Skeletal muscle cell (primary cell): ENCODE measurements around the gene RTN4R.
"Not testable (repeated sequence)": the region's sequence is repeated elsewhere in the genome, so short reads cannot be mapped to it uniquely, and the experiment has no call there.

Experiments used
- DNase-seq: peaks from one replicate; pipeline ENCODE4 v3.0.0-alpha.2; 2010; ENCODE audit warnings: low read depth
- H3K4me3 ChIP-seq: 2 replicates; pipeline ENCODE4 v1.5.1; 2011; ENCODE audit warnings: low read depth, mild to moderate bottlenecking, control low read depth, low read length, moderate library complexity

The RTN4R gene

GRCh38 chr22:20275836-20276235 is 7.7 kb upstream of the RTN4R start:
- no peak for DNase-seq
- H3K4me3 ChIP-seq: no peak overlapping the region

GRCh38 chr22:20275325-20275724 is 7.2 kb upstream of the RTN4R start:
- not testable (repeated sequence) for DNase-seq, H3K4me3 ChIP-seq

- DNase-seq, H3K4me3 ChIP-seq: not testable (repeated sequence)
Observed at GRCh38 chr22:20274374-20274773, 6.3 kb upstream of the RTN4R start.

DNA sequence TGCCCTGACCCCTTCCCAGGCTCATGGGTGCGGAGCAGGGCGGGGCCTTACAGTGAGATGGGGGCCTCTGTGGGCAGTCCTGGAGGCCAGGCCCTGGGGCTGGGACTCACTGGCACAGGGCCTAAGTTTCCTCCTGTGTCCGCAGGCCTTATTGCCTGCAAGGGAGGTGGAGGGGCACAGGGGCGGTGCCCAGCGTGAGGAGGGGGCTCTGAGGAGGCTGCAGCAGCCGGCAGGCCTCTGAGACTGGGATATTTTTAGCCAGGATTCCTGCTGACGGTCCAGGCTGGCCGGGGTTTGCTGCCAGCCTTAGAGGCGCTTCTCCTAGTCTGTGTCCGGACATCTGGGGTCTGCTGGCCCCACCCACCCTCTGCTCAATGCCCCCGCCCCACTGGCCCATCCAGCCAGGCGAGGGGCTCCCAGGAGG is 5.7 kb upstream of the RTN4R start:
- DNase-seq: no peak
- no peak overlapping the region for H3K4me3 ChIP-seq

GRCh38 chr22:20272700-20273099 is 4.6 kb upstream of the RTN4R start:
- DNase-seq: no peak
- H3K4me3 ChIP-seq: no peak overlapping the region

GRCh38 chr22:20272174-20272573 is 4.1 kb upstream of the RTN4R start:
- no peak overlapping the region for H3K4me3 ChIP-seq
- DNase-seq: no peak

- no peak for DNase-seq
- no peak overlapping the region for H3K4me3 ChIP-seq
Observed at GRCh38 chr22:20271114-20271994, 3.2 kb upstream of the RTN4R start.

DNA sequence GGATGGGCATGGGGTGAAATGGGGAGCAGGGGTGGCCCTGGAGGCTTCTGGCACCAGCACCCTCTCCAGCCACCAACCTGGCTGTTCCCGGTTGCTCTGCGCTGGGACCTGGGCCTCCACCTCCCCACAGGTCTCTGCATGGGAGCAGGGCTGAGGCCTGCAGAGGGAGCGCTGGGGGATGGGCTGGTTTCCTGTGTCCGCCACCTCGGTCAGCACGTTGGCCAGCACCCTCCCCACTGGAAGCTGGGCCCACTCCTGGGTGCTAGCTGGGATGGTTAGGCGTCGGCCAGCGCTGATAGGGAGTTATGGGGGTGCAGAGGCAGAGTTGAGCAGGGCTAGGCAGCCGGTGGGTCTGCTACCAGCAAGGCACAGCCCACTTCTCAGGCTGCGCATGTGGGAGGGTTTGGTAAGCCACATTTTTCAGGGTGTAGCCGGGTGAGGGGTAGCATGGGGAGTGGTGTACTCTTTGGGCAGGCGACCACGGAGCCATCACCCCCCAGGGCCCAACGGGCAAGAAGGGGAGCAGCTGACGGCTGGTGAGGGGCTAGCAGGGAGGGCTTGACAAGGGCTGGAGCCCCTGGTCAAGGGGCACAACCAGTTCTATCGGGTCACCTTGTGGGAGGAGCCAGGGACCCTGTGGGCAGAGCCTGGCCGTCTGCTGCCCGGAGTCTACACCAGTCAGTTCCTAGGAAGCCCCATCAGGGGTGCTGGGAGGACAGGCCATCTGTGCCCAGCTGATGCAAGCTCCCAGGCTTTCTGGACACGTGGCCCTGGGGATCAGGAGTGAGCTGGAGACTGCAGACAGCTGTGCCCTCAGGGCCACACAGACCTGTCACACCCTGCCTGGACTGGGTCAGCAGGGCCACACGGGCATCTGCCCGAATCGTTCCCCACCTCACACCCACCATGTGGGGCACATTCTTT is 2.3 kb upstream of the RTN4R start:
- not testable (repeated sequence) for DNase-seq

DNA sequence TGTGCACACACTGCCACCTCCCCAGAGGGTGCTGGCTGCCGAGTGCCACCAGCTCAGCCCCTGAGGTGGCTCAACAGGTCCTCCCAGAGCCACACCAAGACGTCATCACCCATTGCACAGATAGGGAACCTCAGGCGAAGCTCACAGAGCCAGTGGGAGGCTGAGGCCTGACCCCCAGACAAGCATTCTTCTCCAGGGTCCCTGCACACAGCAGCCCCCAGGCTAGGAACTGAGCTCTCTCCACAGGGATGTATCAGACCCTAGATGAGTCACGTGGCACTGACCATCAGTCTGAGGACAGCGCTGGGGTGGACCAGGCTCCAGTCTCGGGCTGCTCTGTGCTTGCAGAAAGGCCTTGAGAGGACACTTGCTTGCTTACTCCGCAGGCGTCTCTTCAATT is 1.6 kb upstream of the RTN4R start:
- not testable (repeated sequence) for H3K4me3 ChIP-seq, DNase-seq

More for the DNA sequence above, 2.3 kb upstream of the RTN4R start:
- H3K4me3 ChIP-seq: not testable (repeated sequence)

DNA sequence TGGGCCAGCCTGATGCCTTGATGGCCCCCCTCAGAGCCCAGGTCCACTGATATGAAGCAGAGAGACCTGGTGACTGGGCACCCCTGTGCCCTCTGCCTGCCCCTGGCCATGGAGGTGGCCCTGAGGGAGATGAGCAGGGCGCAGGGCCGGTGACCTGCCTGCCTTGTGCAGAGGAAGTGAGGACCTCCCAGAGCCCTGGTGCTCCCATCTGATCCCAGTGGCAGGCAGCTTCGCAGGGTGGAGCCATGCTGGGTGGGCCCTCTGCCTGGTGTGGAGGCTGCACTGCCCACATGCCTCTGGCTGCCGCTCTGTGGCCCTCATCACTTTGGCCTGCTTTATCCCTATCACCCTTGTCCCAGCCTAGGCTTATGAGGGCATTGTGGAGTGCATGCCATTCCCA is 1.1 kb upstream of the RTN4R start:
- H3K4me3 ChIP-seq, DNase-seq: not testable (repeated sequence)

DNA sequence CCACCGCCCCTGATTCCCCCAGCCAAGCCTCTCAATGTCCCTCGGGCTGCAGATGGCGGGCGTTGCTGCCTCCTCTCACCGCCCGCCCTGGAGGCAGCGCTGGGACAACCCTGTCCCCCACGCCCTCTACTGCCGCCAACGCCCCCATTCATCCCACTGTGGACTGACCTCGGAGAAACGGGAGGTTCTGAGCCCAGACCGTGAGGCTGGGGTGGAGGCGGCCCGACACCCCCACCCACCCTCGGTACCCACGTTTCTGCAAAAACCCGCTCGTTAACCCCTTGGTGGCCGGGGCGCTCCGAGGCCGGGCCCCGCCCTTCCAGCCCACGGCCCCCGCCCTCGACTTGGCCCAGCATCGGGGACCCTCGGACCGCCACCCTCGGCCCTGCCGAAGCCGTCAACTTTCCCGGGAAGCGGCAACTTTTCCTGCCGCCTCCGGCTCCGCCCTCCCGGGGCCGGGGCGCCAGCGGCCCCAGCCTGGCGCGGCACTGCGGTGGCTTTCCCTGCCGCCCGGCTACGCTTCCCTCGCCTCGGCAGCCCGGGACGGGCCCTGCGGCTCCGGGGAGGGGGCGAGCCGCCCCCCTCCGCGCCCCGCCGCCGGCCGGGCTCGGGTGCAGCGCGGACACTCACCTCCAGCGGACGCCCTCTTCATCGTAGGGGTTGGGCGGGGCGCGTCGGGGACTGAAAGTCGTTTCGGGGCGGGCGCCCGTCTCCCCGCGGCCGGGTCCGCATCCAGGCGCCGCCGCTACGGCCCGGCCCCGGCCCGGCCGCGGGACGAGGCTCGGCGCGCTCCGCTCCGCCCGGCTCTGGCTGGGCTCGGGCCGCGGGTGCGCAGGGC is 458 bp downstream of the RTN4R start:
- H3K4me3 ChIP-seq: peak overlapping the region; percentile 37
- DNase-seq: no peak

- H3K4me3 ChIP-seq, DNase-seq: not testable (repeated sequence)
Observed at GRCh38 chr22:20266667-20267440, 1.3 kb downstream of the RTN4R start.

- H3K4me3 ChIP-seq: not testable (repeated sequence)
Observed at GRCh38 chr22:20265772-20266666, 2.1 kb downstream of the RTN4R start.

DNA sequence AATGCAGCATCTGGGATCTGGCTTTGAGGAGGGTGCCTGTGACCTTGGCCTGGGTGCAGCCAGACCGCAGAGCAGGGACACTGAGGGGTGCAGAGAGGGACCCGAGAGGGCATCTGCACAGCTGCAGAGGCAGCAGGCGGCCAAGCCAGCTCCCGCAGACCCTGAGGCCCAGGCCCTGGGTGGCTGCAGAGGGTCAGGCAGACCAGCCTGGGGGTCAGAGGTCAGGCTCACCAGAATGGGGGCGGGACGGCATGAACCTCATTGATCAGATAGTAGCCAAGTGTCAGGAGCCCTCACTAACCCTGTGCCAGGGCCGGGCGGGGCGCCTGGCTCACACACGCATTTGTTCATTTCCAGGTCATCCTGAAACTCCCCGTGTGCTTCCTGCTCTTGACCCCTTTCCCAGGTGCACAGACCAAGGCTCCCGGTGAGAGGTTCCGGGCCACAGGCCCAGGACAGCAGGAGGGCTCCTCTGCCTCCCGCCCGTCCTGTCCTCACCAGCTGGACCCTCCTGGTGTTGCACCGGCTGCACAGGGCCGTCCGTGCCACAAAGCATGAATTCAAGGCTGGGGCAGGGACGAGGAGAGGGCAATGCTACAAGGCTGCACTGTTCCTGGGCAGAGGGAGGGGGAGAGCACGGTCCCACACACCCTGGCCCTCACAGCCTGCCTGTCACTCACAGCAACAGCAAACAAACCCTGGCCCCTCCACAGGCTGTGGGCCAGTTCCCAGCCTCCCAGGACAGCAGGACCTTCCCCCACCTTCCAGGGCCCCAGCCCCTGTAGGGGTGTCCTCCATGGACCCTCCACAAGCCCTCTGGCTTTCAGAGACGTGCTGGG is 3.3 kb downstream of the RTN4R start:
- no peak for DNase-seq
- H3K4me3 ChIP-seq: no peak overlapping the region

More at GRCh38 chr22:20265772-20266666, 2.1 kb downstream of the RTN4R start:
- not testable (repeated sequence) for DNase-seq

- H3K4me3 ChIP-seq, DNase-seq: not testable (repeated sequence)
Observed at GRCh38 chr22:20263404-20264281, 4.5 kb downstream of the RTN4R start.

DNA sequence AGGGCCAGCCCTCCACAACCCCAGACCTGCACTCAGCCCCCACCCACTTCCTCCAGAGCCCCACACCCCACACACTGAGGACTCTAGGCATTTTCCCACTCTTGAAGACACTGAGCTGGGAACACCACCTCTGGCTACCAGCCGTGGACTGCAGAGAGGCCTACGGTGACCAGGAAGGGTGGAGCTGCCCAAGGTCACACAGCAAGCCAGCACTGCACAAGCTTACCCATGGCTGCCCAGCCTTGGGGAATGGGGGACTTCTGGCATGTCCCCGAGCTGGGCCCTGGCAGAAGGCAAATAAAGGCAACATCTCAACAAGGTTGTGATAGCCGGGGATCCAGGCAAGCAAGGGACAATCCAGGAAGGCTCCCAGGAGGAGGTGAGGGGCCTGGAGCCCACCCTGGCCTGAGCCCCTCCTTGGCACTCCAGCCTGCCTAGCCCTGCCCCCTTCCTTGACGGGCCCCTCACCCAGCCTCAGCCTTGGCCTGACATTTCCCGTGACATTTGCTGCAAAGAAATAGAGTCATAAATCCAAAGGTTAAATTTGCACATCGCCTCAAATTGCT is 5.5 kb downstream of the RTN4R start:
- no peak overlapping the region for H3K4me3 ChIP-seq
- DNase-seq: no peak
